Measurements from ENCODE around the gene SLC16A2. TPM values are rescaled to one million over a fixed set of nuclear protein-coding genes. Genes with fewer than 3 reads are reported as not detected.

Gene SLC16A2
- total and polyA plus RNA-seq, 8 donors = 16.4 to 29.6 (median 23.8) TPM

GRCh38 chrX:74423289-74423998 is 2.2 kb downstream of the SLC16A2 start:
- Histone ChIP-seq H3K27ac (no peak overlapping the region), H3K4me3 (no peak overlapping the region), H3K9me3 (no peaks in the 10 kb centered on the region), H3K27me3 (peaks cover 0 to 42% of the 10 kb centered on the region in 2 donors), H3K36me3 (no peaks in the 10 kb centered on the region), H3K4me1 (no peaks in the 10 kb centered on the region)
- intact Hi-C loops (cut with DNase I) = no loop called here
- no peak for DNase-seq
- TF ChIP-seq CTCF (IDR thresholded peaks at IDR 0.05) = no peak
- no peak for ATAC-seq

GRCh38 chrX:74426071-74426470 is 4.8 kb downstream of the SLC16A2 start:
- no peak for TF ChIP-seq CTCF (IDR thresholded peaks at IDR 0.05)
- no peaks in the 10 kb centered on the region for H3K9me3 ChIP-seq
- DNase-seq = no peak
- peaks cover 0 to 22% of the 10 kb centered on the region in 2 donors for H3K27me3 ChIP-seq
- no peak overlapping the region for H3K27ac ChIP-seq
- no peak overlapping the region for H3K4me3 ChIP-seq
- intact Hi-C loops (cut with DNase I) = no loop called here
- no peaks in the 10 kb centered on the region for H3K4me1 ChIP-seq
- H3K36me3 ChIP-seq = no peaks in the 10 kb centered on the region
- no peak for ATAC-seq

- TF ChIP-seq CTCF (IDR thresholded peaks at IDR 0.05) = no peak
- no peak for ATAC-seq
- H3K9me3 ChIP-seq = no peaks in the 10 kb centered on the region
- H3K27ac ChIP-seq = no peak overlapping the region
- intact Hi-C loops (cut with DNase I) = no loop called here
- H3K4me1 ChIP-seq = no peaks in the 10 kb centered on the region
- H3K27me3 ChIP-seq = peaks cover 0 to 18% of the 10 kb centered on the region in 2 donors
- H3K36me3 ChIP-seq = no peaks in the 10 kb centered on the region
- DNase-seq = no peak
- no peak overlapping the region for H3K4me3 ChIP-seq
Observed at GRCh38 chrX:74426615-74427014, 5.3 kb downstream of the SLC16A2 start.

GRCh38 chrX:74431797-74432196 is 10.5 kb downstream of the SLC16A2 start:
- Histone ChIP-seq H3K4me1 (no peaks in the 10 kb centered on the region), H3K36me3 (no peaks in the 10 kb centered on the region), H3K27ac (no peak overlapping the region), H3K4me3 (no peak overlapping the region), H3K27me3 (no peaks in the 10 kb centered on the region), H3K9me3 (no peaks in the 10 kb centered on the region)
- TF ChIP-seq CTCF (IDR thresholded peaks at IDR 0.05) = no peak
- ATAC-seq (no peak), DNase-seq (peak in 1 of 4 donors; percentile 25)
- intact Hi-C loops (cut with DNase I) = no loop called here

GRCh38 chrX:74434336-74434735 is 13.0 kb downstream of the SLC16A2 start:
- Histone ChIP-seq H3K4me1 (no peaks in the 10 kb centered on the region), H3K4me3 (no peak overlapping the region), H3K27ac (no peak overlapping the region), H3K27me3 (no peaks in the 10 kb centered on the region), H3K36me3 (no peaks in the 10 kb centered on the region), H3K9me3 (no peaks in the 10 kb centered on the region)
- DNase-seq = no peak
- no peak for TF ChIP-seq CTCF (IDR thresholded peaks at IDR 0.05)
- no peak for ATAC-seq
- intact Hi-C loops (cut with DNase I) = no loop called here
